HUES6 (cell line): ENCODE data around the gene KRTAP5-8.
"Not testable (repeated sequence)": the region's sequence is repeated elsewhere in the genome, so short reads cannot be mapped to it uniquely, and the experiment has no call there.

Experiments
- H3K27ac ChIP-seq: 2 replicates; pipeline ENCODE4 v1.7.0; 2013; ENCODE audit warnings: low read depth, mild to moderate bottlenecking, low read length, inconsistent platforms
- H3K27me3 ChIP-seq: 2 replicates; pipeline ENCODE4 v1.6.1; 2013; ENCODE audit warnings: low read length; ENCODE audit not compliant: control insufficient read depth, insufficient read depth
- H3K36me3 ChIP-seq: 2 replicates; pipeline ENCODE4 v1.6.1; 2013; ENCODE audit warnings: low read length; ENCODE audit not compliant: control insufficient read depth, insufficient read depth
- H3K4me1 ChIP-seq: 2 replicates; pipeline ENCODE4 v1.6.1; 2013; ENCODE audit warnings: low read length; ENCODE audit not compliant: control insufficient read depth, insufficient read depth
- H3K4me3 ChIP-seq: 2 replicates; pipeline ENCODE4 v1.5.1; 2013; ENCODE audit warnings: low read depth, low read length
- H3K9ac ChIP-seq: one replicate; pipeline ENCODE4 v1.6.1; 2013; ENCODE audit warnings: mild to moderate bottlenecking, low read length
- H3K9me3 ChIP-seq: 2 replicates; pipeline ENCODE4 v1.6.1; 2013; ENCODE audit warnings: low read depth, low read length; ENCODE audit not compliant: control insufficient read depth, insufficient read depth

Gene KRTAP5-8

DNA sequence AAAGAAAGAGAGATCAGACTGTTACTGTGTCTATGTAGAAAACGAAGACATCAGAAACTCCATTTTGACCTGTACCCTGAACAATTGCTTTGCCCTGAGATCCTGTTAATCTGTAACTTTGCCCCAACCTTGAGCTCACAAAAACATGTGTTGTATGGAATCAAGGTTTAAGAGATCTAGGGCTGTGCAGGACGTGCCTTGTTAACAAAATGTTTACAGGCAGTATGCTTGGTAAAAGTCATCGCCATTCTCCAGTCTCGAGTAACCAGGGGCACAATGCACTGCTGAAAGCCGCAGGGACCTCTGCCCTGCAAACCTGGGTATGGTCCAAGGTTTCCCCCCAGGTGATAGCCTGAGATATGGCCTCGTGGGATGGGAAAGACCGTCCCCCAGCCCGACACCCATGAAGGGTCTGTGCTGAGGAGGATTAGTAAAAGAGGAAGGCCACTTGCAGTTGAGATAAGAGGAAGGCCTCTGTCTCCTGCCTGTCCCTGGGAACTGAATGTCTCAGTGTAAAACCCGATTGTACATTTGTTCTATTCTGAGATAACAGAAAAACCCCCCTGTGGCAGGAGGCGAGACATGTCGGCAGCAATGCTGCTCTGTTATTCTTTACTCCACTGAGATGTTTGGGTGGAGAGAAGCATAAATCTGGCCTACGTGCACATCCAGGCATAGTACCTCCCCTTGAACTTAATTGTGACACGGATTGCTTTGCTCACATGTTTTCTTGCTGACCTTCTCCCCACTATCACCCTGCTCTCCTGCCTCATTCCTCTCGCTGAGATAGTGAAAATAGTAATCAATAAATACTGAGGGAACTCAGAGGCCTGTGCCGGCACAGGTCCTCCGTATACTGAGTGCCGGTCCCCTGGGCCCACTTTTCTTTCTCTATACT, 2.9 kb upstream of the KRTAP5-8 start:
- H3K4me3 ChIP-seq, H3K4me1 ChIP-seq, H3K36me3 ChIP-seq, H3K27me3 ChIP-seq, H3K9ac ChIP-seq, H3K27ac ChIP-seq, H3K9me3 ChIP-seq: not testable (repeated sequence)

DNA sequence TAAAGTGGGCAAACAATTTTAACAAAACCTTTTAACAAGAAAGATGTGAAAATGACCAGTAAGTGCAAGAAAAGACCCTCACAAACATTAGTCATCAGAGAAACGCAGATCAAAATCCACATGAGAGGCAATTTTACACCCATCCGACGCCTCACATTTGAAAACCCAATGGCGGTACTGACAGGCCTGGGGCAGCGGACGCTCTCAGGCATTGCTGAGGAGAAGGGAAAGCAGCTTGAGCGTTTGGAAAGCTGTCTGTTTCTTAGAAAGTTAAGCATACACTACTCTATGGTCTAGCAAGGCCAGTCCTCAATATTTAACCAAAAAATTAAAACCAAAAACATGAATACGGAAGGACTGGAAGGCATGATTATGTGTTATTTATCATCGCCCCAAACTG, 2.0 kb upstream of the KRTAP5-8 start:
- Histone ChIP-seq H3K27me3 (no peaks in the 10 kb centered on the region), H3K9me3 (peaks cover 5% of the 10 kb centered on the region), H3K9ac (no peak overlapping the region), H3K4me1 (no peaks in the 10 kb centered on the region), H3K4me3 (no peak overlapping the region), H3K36me3 (no peaks in the 10 kb centered on the region), H3K27ac (no peak overlapping the region)

DNA sequence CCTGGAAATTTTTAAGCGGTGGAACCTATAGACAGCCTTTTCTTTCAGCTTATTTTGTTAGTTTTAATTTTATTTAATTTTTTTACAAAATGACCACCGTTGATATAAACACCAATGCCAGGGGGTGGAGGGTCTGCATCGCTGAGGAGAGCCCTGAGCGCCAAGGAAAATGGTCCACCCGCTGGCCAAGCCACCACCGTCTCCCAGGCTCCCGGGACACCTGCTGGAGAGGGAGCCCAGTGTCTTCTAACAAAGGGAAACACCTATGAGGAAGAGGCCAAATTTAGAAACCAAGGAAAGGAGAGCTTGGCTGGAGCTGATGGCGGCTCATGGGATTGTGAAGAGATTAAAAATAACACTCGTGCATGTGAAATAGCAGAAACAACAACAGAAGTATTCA, 288 bp upstream of the KRTAP5-8 start:
- Histone ChIP-seq H3K27ac (no peak overlapping the region), H3K27me3 (no peaks in the 10 kb centered on the region), H3K9ac (no peak overlapping the region), H3K9me3 (peaks cover 13% of the 10 kb centered on the region), H3K4me3 (no peak overlapping the region), H3K4me1 (no peaks in the 10 kb centered on the region), H3K36me3 (no peaks in the 10 kb centered on the region)

DNA sequence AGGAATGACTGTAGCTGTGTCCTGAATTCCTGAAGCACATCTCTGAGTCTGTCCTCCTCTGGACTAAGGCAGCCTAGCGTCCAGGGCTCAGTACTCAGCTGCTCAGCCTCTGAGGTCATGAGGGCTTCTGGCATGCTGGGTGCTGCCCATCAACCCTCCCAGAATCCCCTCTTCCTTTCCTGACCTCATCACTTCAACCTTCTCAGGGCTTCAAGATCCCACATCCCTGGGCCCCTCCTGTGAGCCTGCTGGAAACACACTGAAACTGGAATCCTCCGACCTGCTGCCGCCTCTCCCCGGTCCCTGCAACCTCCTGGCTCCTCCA, 803 bp downstream of the KRTAP5-8 start:
- H3K27ac ChIP-seq = no peak overlapping the region
- H3K27me3 ChIP-seq = no peaks in the 10 kb centered on the region
- H3K4me3 ChIP-seq = no peak overlapping the region

DNA sequence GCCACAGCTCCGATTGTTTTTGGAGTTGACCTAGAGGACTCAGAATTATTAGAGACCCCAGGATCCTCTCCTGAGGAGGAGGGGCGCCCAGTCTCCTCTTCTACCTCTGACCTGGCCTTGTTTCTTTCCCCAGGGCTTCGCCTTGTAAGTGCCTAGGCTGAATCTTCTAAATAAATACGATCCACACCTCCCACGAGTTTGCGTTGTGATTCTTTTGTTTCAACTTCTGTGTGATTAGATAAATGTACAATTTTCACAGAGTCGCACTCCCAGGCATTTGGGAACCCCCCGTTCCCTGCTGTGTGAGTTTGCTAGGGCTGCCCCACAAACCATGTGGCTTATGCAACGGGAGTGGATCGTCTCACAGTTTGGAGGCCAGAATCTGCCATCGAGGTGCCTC, 1.2 kb downstream of the KRTAP5-8 start:
- Histone ChIP-seq H3K9ac (no peak overlapping the region), H3K9me3 (peaks cover 13% of the 10 kb centered on the region), H3K4me3 (no peak overlapping the region), H3K27ac (no peak overlapping the region), H3K4me1 (0 out of 2 replicates have a peak, but pooled peaks cover 4% of the 10 kb centered on the region), H3K27me3 (no peaks in the 10 kb centered on the region), H3K36me3 (no peaks in the 10 kb centered on the region)

More for the DNA sequence above, 803 bp downstream of the KRTAP5-8 start:
- H3K36me3 ChIP-seq = no peaks in the 10 kb centered on the region
- 0 out of 2 replicates have a peak, but pooled peaks cover under 1% of the 10 kb centered on the region for H3K4me1 ChIP-seq
- peaks cover 13% of the 10 kb centered on the region for H3K9me3 ChIP-seq
- no peak overlapping the region for H3K9ac ChIP-seq

DNA sequence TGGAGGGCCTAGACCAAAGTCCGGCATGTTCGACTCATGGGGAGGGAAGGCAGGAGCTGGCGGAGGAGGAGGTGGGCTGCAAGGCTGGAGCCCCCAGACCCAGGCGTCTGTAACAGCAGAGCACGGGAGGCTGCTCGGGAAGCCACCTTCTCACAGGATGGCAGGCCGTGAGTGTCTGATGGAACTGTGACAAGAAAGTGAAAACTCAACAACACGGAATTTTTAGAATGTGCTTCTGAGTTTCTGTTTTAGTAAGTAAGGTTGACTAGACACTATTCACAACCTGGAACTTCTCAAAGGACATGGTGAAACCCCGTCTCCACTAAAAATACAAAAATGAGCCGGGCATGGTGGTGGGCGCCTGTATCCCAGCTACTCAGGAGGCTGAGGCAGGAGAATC, 2.1 kb downstream of the KRTAP5-8 start:
- H3K27me3 ChIP-seq, H3K9ac ChIP-seq, H3K27ac ChIP-seq: not testable (repeated sequence)

DNA sequence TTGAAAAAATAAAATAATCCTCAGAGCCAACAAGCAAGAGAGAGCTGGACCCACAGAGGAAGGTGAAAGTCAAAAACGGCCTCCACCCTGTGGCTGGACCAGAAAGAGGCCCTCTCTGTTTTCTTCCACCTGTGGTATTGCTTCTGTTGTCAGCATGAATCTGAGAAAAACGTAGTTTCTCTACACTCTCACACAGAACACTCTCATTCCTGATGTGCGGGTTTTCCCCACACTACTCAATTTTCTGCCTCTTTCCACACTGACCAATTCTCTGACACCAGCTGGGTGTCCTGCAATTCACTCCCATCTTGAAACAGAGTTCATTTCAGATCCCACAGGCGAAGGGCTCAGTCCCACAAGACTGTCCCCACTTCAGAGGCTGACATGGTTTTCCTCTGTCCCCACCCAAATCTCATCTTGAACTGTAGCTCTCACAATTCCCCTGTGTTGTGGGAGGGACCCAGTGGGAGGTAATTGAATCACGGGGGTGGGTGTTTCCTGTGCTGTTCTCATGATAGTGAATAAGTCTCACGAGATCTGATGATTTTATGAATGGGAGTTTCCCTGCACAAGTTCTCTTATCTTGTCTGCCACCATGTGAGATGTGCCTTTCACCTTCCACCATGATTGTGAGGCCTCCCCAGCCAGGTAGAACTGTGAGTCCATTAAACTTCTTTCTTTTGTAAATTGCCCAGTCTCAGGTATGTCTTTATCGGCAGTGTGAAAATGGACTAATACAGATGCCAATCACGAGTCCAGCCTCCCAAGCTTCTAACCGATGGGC, 2.9 kb downstream of the KRTAP5-8 start:
- H3K27me3 ChIP-seq, H3K9ac ChIP-seq, H3K27ac ChIP-seq, H3K36me3 ChIP-seq, H3K4me3 ChIP-seq, H3K4me1 ChIP-seq: not testable (repeated sequence)
- peaks cover 16% of the 10 kb centered on the region for H3K9me3 ChIP-seq

More for the DNA sequence above, 2.1 kb downstream of the KRTAP5-8 start:
- H3K36me3 ChIP-seq, H3K4me3 ChIP-seq, H3K4me1 ChIP-seq: not testable (repeated sequence)
- peaks cover 13% of the 10 kb centered on the region for H3K9me3 ChIP-seq

DNA sequence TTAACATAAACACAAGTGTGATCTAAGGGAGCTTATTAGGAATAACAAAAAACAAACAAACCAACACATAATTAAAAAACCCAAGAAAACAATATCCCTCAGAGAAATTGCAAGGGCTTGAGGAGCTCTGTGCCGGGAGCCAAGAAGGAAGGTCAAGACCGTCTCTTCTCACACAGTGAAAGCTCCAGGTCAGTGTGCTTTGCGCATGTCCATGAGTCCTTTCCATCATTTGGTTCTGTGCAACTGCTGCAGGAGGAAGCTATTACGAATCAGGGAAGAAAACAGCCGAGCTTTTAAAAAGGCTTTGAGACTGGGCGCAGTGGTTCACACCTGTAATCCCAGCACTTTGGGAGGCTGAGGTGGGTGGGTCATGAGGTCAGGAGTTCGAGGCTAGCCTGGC, 4.6 kb downstream of the KRTAP5-8 start:
- peaks cover 4% of the 10 kb centered on the region; the same call in 1 of the 2 replicates for H3K4me1 ChIP-seq
- H3K4me3 ChIP-seq = no peak overlapping the region
- no peaks in the 10 kb centered on the region for H3K27me3 ChIP-seq
- peaks cover 29% of the 10 kb centered on the region for H3K9me3 ChIP-seq
- no peaks in the 10 kb centered on the region for H3K36me3 ChIP-seq
- no peak overlapping the region for H3K9ac ChIP-seq
- no peak overlapping the region for H3K27ac ChIP-seq

DNA sequence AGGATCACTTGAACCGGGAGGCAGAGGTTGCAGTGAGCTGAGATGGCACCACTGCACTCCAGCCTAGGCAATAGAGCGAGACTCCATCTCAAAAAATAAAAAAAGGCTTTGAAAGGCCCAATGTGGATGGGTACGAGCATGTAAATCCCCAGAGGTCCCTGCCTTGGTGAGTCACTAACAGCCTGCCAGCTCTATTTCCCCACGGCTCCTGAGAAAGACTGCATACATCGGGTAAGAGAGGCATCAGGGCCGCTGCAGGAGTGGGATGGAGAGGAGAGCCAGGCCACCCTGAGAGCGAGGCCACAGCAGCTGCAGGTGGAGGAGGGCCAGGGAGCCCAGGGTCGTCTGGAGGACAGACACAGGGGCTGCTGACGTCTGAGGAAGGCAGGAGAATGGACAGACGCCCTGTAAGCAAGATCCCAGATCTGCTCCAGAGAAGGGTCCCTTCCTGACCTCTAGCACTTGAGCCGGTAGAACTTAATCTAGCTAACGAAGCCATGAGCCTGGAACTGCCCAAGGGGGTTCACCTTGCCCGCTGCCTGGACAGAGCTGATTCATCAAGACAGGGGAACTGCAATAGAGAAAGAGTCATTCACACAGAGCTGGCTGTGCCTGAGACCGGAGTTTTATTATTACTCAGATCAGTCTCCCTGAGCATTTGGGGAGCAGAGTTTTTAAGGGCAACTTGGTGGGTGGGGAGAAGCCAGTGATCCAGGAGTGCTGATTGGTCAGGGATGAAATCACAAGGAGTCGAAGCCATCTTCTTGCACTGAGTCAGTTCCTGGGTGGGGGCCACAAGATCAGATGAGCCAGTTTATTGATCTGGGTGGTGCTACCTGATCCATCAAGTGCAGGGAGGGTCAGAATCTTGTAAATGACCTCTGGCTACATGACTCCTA, 5.3 kb downstream of the KRTAP5-8 start:
- H3K36me3 ChIP-seq = no peaks in the 10 kb centered on the region
- 0 out of 2 replicates have a peak, but pooled peaks cover 2% of the 10 kb centered on the region for H3K27me3 ChIP-seq
- peaks cover 29% of the 10 kb centered on the region for H3K9me3 ChIP-seq
- no peak overlapping the region for H3K9ac ChIP-seq
- H3K27ac ChIP-seq = no peak overlapping the region
- H3K4me1 ChIP-seq = peaks cover 4% of the 10 kb centered on the region; the same call in 1 of the 2 replicates
- H3K4me3 ChIP-seq = no peak overlapping the region

DNA sequence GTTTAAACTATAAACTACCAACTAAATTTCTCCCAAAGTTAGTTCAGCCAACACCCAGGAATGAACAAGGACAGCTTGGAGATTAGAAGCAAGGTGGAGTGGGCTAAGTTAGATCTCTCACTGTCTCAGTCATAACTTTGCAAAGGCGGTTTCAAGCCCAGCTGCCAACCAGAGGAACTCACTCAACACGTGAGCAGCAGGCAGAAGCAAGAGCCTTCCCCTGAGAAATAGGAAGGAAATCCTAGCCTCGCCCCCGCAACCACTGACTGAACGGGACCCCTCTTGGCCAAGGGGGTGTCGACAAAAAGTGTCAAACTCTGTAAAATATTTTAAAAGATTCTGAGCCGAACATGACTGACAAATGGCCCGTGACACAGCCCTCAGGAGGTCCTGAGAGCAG, 6.0 kb downstream of the KRTAP5-8 start:
- no peak overlapping the region for H3K4me3 ChIP-seq
- H3K9me3 ChIP-seq = peaks cover 29% of the 10 kb centered on the region
- H3K36me3 ChIP-seq = no peaks in the 10 kb centered on the region
- H3K27me3 ChIP-seq = 0 out of 2 replicates have a peak, but pooled peaks cover 2% of the 10 kb centered on the region
- no peak overlapping the region for H3K9ac ChIP-seq
- H3K27ac ChIP-seq = no peak overlapping the region
- peaks cover 4% of the 10 kb centered on the region; the same call in 1 of the 2 replicates for H3K4me1 ChIP-seq
